ENCODE results near the gene PICK1.

PICK1 gene

DNA sequence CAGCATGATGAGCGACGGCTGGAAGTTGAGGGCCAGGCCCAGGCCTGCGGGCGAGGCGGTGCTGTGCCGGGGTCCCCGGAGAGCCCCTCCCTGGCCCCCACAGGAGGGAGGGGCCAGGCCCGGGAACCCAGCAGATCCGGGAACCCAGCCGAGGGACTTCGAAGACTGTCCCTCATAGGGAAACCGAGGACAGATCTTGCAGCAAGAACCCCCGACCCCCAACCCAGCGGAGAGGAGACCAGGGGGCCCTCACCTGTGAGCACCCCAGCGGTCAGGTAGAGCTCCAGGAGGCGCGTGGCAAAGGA, 24.4 kb downstream of the PICK1 start:
- TF ChIP-seq ZNF274 (IDR thresholded peaks at IDR 0.05; ENCODE audit: low read depth, low read length): no peak
- H3K4me3 ChIP-seq (ENCODE audit: low read length): no peak overlapping the region

DNA sequence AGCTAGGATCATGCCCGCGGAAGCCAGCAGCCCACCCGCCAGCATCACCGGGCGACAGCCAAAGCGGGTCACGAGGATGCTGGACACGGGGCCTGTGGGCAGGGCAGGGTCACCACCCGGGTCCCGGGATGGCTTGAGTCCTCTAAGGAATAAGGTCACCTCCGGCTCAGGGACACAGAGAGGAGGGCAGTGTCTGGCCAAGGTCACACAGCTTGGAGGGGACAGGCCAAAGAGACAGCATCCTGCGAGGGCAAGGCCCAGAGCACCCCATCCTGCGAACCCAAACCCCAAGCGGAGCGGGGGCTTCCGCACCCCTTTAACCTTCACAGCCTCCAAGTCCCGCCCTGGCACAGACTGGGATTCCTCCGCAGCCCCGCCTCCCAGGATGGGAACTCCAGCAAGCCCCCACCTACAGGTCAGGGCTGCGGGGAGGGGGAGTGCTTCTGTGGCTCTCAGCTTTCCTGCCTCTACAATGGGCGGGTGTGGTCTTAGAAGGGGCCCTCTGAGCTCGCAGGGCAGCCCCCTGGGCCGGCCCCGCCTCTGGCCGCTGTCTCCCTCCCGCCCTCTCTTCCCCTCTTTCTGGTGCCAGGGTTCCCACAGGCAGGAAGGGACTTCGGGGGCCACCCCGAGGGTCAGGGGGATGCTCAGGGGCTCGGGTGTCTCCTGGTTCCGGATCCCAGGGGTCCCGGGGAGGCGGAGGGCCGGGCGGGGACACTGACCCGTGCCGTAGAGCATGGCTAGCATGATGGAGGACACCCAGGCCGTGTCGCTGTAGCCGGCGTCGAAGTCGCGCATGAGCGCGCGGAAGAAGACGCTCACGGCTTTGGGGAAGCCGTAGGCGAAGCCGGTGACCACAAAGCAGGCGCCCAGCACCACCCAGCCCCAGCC, 25.0 kb downstream of the PICK1 start:
- no peak for TF ChIP-seq ZNF274 (IDR thresholded peaks at IDR 0.05; ENCODE audit: low read depth, low read length)
- no peak overlapping the region for H3K4me3 ChIP-seq (ENCODE audit: low read length)

DNA sequence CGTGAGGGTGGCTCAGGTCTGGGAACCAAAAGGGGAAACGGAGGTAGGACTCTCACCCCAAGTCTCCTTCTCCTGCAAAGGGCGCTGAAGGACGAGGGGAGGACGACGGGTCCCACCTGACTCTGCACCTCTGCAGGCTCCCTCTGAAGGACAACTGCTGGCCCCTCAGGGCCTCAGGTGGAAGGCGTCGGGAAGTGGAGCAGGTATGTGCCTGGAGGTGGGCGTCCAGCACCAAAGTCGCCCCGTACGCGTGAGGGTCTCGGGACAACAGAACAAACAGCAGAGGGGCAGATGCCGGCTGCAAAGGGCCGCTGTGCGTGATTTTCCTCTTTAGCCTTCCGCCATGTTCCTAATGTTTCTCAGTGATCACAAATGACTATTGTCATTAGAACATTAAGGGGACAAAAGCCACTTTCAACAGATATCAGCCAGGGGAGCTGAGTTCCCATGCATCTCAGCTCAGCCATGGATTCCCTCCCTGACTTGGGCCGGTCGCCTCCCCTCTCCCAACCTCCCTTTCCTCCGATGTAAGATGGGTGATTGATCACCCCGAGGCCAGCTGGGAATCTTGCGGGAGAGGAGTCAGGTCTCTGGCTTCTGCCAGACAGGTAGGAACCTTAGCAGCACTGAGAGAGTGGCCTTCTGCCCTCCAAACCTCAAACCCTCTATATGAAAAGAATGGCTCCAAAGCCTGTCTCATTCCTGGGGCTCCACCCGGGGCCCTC, 25.9 kb downstream of the PICK1 start:
- no peak for TF ChIP-seq ZNF274 (IDR thresholded peaks at IDR 0.05; ENCODE audit: low read depth, low read length)
- H3K4me3 ChIP-seq (ENCODE audit: low read length): no peak overlapping the region

DNA sequence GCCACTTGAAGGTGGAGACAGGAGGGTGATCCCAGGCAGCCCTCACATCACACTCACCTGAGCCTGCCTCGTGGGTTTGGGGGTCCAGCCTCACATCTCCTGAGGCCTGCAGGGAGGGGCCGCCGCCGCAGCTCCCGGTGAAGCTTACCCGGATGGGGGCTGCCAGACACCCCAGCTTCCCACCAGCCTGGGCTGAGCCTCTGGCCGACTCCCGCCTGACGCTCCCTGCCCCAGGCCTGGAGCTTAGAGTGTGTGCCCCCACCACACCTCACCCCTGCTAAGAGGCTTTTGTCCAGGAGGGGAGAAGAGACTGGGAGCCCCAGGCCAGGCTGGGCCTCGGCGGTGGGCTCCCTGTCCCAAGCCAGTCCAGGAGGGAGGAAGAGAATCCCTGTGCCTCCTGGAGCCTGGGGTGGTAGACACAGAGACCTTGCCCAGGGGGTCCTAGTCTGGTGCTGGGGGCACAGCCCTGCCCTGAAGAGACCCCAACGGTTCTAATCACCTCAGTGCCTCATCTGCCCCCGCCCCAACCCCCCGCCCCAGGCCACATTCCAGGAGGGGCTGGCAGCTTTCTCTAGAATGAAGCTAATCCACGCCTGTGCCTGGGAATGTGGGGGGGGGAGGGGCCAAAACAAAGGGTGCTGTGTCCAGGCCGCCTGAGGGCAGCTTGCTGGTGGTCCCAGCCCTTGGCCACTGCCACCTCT, 26.9 kb downstream of the PICK1 start, which contains the start of gene SLC16A8:
Gene SLC16A8 (minus strand): TSS at position 254 of the 701 bp plus-strand sequence. CDS start 1,311 bp downstream, outside the sequence.
- no peak for TF ChIP-seq ZNF274 (IDR thresholded peaks at IDR 0.05; ENCODE audit: low read depth, low read length)
- no peak within 1 kb of the TSS for H3K4me3 ChIP-seq (ENCODE audit: low read length)

DNA sequence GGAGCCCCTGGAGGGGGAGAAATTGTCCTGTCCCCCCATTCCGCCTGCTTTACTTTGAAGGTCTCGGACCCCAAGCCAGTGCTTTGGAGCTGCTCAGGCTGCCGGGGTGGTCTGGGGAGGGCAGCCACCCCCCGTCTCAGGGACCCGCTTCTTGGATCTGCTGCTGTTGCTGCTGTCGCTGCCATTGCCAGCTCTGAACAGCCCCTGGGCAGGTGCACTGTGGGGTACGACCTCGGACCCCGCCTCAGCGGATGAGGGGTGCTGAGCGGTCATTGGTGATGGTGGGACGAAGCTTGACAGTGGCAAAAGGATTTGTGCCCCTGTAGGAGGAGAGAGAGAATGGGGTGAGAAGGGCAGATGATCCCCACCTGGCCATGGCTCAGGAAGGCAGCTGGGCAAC, 27.9 kb downstream of the PICK1 start:
- TF ChIP-seq ZNF274 (IDR thresholded peaks at IDR 0.05; ENCODE audit: low read depth, low read length): no peak
- H3K4me3 ChIP-seq (ENCODE audit: low read length): no peak overlapping the region

DNA sequence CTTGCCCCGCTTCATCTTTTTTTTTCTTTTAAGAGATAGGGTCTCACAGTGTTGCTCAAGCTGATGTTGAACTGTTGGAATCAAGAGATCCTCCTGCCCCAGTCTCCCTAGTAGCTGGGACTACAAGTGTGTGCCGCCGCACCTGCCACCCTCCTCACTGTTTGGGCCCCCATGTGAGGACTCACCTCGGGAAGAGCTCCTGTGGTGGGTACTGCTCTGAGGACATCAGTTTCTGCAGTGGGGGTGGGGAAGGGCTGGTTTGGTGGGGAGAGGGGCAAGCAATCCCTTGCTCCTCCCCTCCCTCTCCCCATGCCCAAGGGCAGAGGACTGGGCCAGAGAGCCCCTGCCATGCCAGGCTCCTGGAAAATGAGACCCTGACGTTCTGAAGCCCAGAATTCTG, 28.3 kb downstream of the PICK1 start:
- no peak overlapping the region for H3K4me3 ChIP-seq (ENCODE audit: low read length)
- TF ChIP-seq ZNF274 (IDR thresholded peaks at IDR 0.05; ENCODE audit: low read depth, low read length): no peak

DNA sequence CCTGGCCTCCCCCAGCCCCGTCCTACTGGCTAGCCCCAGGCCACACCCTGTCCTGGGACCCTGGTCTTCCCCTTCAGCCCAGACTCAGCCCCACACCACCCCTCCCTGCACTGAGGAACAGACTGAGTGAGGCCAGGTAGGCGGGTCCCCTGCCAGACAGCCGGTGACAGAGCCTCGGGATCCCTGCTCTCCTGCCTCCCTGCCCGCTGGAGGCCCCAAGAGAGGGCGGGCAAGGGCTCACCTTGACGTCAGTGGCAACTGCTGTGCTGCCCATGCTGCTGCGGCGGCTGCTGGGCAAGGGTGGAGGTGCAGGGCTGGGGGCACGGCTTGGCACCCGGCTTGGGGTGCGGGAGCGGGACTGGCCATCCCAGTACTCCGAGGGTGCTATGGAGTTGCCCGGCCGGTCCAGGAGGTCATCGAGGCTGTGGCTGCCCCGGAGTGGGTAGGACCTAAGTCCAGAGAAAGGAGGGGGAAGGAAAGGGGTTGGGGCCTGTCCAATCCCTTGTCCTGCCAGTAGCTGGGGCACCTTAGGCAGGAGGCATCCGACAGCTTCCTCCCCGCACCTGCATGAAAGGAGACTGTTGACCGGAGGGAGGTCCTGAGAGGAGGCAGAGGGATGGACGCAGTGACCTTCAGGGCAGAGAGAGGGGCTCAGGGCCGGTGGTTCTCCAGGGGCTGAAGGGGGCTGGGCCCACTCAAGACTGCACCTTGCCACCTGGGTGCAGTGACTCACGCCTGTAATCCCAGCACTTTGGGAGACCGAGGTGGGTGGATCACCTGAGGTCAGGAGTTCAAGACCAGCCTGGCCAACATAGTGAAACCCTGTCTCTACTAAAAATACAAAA, 29.0 kb downstream of the PICK1 start:
- H3K4me3 ChIP-seq (ENCODE audit: low read length): no peak overlapping the region
- no peak for TF ChIP-seq ZNF274 (IDR thresholded peaks at IDR 0.05; ENCODE audit: low read depth, low read length)

DNA sequence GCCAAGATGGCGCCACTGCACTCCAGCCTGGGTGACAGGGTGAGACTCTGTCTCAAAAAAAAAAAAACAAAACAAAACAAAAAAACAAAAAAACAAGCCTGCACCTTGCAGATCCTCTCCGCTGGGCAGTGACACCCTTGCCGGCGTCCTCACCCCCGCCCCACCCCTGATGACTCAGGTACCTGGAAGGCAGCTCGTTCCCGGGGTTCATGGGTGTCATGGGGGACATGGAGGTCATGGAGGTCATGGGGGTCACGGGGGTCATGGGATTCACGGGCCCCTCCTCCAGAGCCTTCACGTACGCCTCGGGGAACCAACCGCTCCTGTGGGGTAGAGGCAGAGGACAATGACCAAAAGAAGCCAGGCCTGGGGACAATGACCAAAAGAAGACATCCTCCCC, 29.7 kb downstream of the PICK1 start:
- no peak overlapping the region for H3K4me3 ChIP-seq (ENCODE audit: low read length)
- no peak for TF ChIP-seq ZNF274 (IDR thresholded peaks at IDR 0.05; ENCODE audit: low read depth, low read length)

DNA sequence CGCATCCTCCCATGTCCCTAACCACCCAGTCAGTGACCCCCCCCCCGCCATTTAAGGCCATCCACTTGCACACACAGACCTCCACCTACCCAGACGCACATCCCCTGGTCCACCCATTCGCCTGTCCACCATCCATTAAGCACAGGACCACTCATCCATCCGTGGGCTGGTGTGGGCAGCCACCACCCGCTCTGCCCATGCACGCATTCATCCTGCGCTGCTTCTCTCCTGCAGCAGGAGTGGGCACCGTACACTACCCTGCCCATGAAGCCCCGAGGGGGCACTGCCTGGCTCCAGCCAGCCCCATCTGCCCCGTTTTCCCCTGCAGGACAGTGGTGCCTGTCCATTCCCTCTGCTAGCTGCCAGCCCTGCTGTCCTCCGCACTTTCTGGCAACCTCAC, 30.7 kb downstream of the PICK1 start:
- H3K4me3 ChIP-seq (ENCODE audit: low read length): no peak overlapping the region
- no peak for TF ChIP-seq ZNF274 (IDR thresholded peaks at IDR 0.05; ENCODE audit: low read depth, low read length)

DNA sequence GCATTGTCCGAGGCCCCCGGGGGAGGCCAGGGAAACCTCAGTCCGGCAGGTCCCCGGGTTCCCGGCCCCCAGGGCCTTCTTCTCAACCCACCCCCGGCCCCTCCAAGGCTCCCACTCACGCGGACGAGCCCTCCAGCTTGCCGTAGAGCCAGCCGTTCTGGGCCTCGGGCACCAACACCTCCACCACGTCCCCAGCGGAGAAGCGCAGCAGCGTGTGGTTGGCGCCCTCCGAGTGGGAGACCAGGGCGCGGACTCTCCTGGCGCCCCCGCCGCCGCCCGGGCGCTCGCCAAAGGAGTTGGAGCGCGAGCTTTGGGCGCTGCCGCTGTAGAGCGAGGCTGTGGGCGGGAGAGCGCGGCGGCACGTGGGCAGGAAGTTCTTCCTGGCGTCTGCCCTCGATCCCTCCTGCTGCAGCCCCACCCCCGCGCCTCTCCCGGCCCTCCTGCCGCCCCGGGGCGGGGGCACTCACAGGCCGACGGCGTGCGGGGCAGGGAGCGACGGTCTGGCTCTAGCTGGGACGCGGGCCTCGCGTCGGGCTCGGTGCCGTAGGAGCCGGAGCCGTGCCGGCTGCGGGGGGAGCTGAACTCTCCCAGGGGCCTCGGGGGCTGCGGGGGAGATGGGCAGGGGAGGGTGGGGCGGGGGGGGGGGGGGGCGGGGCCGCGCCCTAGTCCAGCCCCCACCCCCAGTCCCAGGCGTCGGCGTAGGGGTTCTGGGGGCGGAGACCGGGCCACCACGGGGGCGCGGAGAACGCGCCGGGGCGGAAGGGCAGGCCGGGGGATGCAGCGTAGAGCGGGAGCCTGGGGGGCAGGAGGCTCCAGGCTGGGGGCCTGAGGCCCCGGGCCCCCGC, 31.6 kb downstream of the PICK1 start:
- TF ChIP-seq ZNF274 (IDR thresholded peaks at IDR 0.05; ENCODE audit: low read depth, low read length): no peak
- H3K4me3 ChIP-seq (ENCODE audit: low read length): no peak overlapping the region

DNA sequence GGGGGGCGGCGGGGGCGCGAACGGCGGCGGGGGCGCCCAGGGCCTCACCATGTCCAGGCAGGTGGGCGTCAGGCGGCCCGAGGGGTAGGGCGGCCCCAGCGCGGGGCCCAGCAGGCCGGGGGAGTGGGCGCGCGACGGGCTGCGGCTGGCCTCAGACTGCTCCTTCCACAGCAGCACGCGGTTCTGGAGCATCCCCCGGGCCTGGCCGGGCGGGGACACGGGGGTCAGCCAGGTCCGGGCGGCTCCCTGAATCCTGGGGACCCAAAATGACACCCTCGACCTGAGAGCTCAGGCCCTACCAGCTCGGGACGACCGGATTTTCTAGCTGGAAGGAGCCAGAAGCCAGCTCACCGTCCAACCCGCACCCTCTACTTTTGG, 32.3 kb downstream of the PICK1 start:
- no peak overlapping the region for H3K4me3 ChIP-seq (ENCODE audit: low read length)
- TF ChIP-seq ZNF274 (IDR thresholded peaks at IDR 0.05; ENCODE audit: low read depth, low read length): no peak

DNA sequence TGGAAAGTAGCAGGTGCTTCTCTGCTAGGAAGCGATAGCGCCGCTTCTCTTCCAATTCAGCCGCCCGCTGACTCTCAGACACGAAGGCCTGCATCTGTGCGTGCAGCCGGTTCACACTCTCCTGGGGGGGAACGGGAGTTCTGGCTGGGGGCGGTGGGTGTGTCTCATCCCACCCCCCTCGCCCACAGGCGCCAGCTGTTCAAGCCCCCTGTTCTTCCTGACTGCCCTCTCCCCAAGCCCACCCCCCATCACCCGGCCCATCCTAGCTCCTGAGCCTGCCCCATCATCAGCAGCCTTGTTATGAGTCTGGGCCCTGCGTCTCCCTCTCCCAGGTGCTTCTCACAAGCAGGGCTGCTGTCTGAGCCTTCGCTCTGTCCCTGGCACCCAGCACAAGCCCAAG, 39.9 kb downstream of the PICK1 start:
- no peak overlapping the region for H3K4me3 ChIP-seq (ENCODE audit: low read length)
- no peak for TF ChIP-seq ZNF274 (IDR thresholded peaks at IDR 0.05; ENCODE audit: low read depth, low read length)

Measured in GM08714 (cell line).